Smooth muscle cell (in vitro differentiated cells): ENCODE measurements around the gene ANXA11. TPM values are rescaled to one million over a fixed set of nuclear protein-coding genes. Genes with fewer than 3 reads are reported as not detected.
A peak's percentile ranks its signal among the peaks of the same experiment; 100 is the strongest.

Experiments used
- DNase-seq: peaks from one replicate; lab custom pipeline; 2025; ENCODE audit not compliant: unreplicated experiment; lab: John Stamatoyannopoulos, UW
- H2AFZ ChIP-seq: fragments of 200-600 bp; sonication (generic); 2 replicates; pipeline ENCODE4 v1.6.0; 2016; ENCODE audit warnings: antibody characterized with exemption, low read depth, mild to moderate bottlenecking
- H3F3A ChIP-seq: fragments of 200-600 bp; sonication (generic); 2 replicates; pipeline ENCODE4 v1.6.0; 2017; ENCODE audit warnings: antibody characterized with exemption, low read depth
- H3K27ac ChIP-seq: fragments of 200-600 bp; sonication (generic); 2 replicates; pipeline ENCODE4 v1.5.1; 2016; ENCODE audit warnings: low read depth, mild to moderate bottlenecking
- H3K27me3 ChIP-seq: fragments of 200-600 bp; sonication (generic); 2 replicates; pipeline ENCODE4 v1.6.1; 2016; ENCODE audit warnings: low read depth, mild to moderate bottlenecking
- H3K36me3 ChIP-seq: fragments of 200-600 bp; sonication (generic); 2 replicates; pipeline ENCODE4 v1.5.1; 2016; ENCODE audit warnings: low read depth
- H3K4me1 ChIP-seq: fragments of 200-600 bp; sonication (generic); 2 replicates; pipeline ENCODE4 v1.5.1; 2016; ENCODE audit warnings: low read depth
- H3K4me2 ChIP-seq: fragments of 200-600 bp; sonication (generic); 2 replicates; pipeline ENCODE4 v1.6.0; 2016; ENCODE audit warnings: mild to moderate bottlenecking
- H3K4me3 ChIP-seq: fragments of 200-600 bp; sonication (generic); 2 replicates; pipeline ENCODE4 v1.5.1; 2016; ENCODE audit warnings: mild to moderate bottlenecking
- H3K79me2 ChIP-seq: fragments of 200-600 bp; sonication (generic); 2 replicates; pipeline ENCODE4 v1.6.0; 2016; ENCODE audit warnings: low read depth, mild to moderate bottlenecking
- H3K9ac ChIP-seq: fragments of 200-600 bp; sonication (generic); 2 replicates; pipeline ENCODE4 v1.6.0; 2016; ENCODE audit warnings: low read depth
- H3K9me3 ChIP-seq: fragments of 200-600 bp; sonication (generic); replicated peaks from 2 replicates; pipeline ENCODE4 v1.5.1; 2016; ENCODE audit warnings: low read depth
- H4K20me1 ChIP-seq: fragments of 200-600 bp; sonication (generic); 2 replicates; pipeline ENCODE4 v1.6.0; 2016; ENCODE audit warnings: low read depth
- WGBS: methylation state at CpG from one replicate; pipeline ENCODE4 v1.1.7; 2016; ENCODE audit warnings: low lambda C conversion rate; 5-methylcytosine and 5-hydroxymethylcytosine counted together
- polyA plus RNA-seq: library from polyadenylated mRNA; unstranded; fragments of >200 nt; fragmentation: Nextera tagmentation; extraction: Ambion mirVana; gene quantifications from 2 replicates; pipeline ENCODE4 v1.2.1, GENCODE V29; 2016
- total RNA-seq: library from RNA; depleted of rRNA; stranded (reverse); fragments of >200 nt; gene quantifications from 2 replicates; pipeline ENCODE4 v1.2.3, GENCODE V29; 2014
- TF ChIP-seq, protein P1 (sequence below): fragments of 200-600 bp; sonication (generic); IDR thresholded peaks from 2 replicates; pipeline ENCODE4 v1.5.1; 2017; ENCODE audit warnings: borderline replicate concordance, mild to moderate bottlenecking, antibody characterized with exemption; ENCODE audit not compliant: insufficient read depth, poor library complexity, severe bottlenecking

Gene ANXA11
- total and polyA plus RNA-seq, 2 experiments from 2014 or later = 36.6 to 93.4 TPM

DNA sequence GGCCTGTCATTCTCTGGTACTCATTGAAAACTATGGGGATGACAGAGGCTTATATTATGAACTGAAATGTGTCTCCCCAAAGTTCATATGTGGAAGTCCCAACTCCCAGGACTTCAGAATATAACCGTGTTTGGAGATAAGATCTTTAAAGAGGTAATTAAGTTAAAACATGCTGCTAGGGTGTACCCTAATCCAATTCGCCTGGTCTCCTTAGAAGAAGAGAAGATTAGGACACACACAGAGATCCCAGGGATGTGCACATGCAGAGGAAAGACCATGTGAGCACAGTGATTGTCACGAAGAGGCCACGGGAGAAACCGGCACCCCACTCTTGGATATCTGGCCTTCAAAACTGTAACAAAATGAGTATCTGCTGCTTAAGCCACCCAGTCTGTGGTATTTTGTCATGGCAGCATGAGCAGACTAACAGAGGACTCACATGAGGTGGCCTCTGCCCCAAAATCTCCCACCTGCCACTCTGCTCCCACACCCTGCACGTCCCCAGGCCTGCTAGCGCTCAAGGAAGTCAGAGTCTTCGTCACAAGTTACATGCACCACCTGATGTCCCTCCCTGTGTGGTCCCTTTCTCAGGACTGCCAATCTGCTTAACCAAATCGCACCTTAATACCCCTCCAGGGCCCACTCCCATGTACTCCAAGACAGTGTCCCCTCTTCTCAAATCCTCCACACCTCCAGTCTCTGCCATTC lies 46.0 kb downstream of the ANXA11 start:
- H3K9ac ChIP-seq = peak overlapping the region; percentile 7
- TF ChIP-seq, protein P1, sequence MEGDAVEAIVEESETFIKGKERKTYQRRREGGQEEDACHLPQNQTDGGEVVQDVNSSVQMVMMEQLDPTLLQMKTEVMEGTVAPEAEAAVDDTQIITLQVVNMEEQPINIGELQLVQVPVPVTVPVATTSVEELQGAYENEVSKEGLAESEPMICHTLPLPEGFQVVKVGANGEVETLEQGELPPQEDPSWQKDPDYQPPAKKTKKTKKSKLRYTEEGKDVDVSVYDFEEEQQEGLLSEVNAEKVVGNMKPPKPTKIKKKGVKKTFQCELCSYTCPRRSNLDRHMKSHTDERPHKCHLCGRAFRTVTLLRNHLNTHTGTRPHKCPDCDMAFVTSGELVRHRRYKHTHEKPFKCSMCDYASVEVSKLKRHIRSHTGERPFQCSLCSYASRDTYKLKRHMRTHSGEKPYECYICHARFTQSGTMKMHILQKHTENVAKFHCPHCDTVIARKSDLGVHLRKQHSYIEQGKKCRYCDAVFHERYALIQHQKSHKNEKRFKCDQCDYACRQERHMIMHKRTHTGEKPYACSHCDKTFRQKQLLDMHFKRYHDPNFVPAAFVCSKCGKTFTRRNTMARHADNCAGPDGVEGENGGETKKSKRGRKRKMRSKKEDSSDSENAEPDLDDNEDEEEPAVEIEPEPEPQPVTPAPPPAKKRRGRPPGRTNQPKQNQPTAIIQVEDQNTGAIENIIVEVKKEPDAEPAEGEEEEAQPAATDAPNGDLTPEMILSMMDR = no peak
- WGBS = 78% methylated on average over 9 of the region's 9 CpGs
- H3K36me3 ChIP-seq = no peaks in the 10 kb centered on the region
- peak overlapping the region; percentile 11 for H3K4me2 ChIP-seq
- no peaks in the 10 kb centered on the region for H3K27me3 ChIP-seq
- H3K4me3 ChIP-seq = no peak overlapping the region
- H3K9me3 ChIP-seq = no peaks in the 10 kb centered on the region
- no peaks in the 10 kb centered on the region for H3K79me2 ChIP-seq
- H2AFZ ChIP-seq = no peak overlapping the region
- H4K20me1 ChIP-seq = peaks cover 6% of the 10 kb centered on the region
- H3K4me1 ChIP-seq = no peaks in the 10 kb centered on the region
- peaks cover 31% of the 10 kb centered on the region for H3F3A ChIP-seq
- DNase-seq = no peak
- peak overlapping the region; percentile 79 for H3K27ac ChIP-seq

GRCh38 chr10:80158598-80159127 lies 46.7 kb downstream of the ANXA11 start:
- no peaks in the 10 kb centered on the region for H3K9me3 ChIP-seq
- peak; percentile 52 for DNase-seq
- H3K27me3 ChIP-seq = no peaks in the 10 kb centered on the region
- H3K79me2 ChIP-seq = no peaks in the 10 kb centered on the region
- peaks cover 31% of the 10 kb centered on the region for H3F3A ChIP-seq
- peaks cover 2% of the 10 kb centered on the region for H4K20me1 ChIP-seq
- H3K4me2 ChIP-seq = peak overlapping the region; percentile 32
- no peak overlapping the region for H2AFZ ChIP-seq
- H3K4me3 ChIP-seq = no peak overlapping the region
- peak overlapping the region; percentile 7 for H3K9ac ChIP-seq
- WGBS = 29% methylated on average over 14 of the region's 14 CpGs
- TF ChIP-seq, protein P1 = no peak
- H3K36me3 ChIP-seq = no peaks in the 10 kb centered on the region
- H3K4me1 ChIP-seq = no peaks in the 10 kb centered on the region
- H3K27ac ChIP-seq = peak overlapping the region; percentile 79

DNA sequence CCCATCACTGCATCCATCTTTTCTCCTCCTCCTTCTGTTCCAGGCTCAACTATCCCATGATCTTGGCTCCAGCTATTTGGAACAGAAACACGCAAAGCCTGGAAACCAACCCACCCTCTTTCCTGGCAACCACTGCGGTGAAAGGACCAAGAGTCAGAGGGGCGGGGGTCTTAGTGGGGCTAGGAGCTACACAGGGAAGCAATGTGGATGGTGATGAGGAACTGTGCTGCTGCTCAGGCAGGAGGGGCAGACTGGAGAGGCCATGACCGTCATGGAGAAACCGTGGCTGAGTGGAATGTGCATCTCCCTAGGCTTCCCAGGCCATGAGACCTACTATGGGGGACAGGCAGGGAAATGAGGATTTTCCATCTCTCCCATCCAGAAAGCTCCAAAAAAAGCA lies 47.2 kb downstream of the ANXA11 start:
- peak overlapping the region; percentile 32 for H3K4me2 ChIP-seq
- DNase-seq = no peak
- no peak overlapping the region for H3K4me3 ChIP-seq
- H3K4me1 ChIP-seq = no peaks in the 10 kb centered on the region
- H3K9ac ChIP-seq = no peak overlapping the region
- 63% methylated on average over 5 of the region's 5 CpGs for WGBS
- no peaks in the 10 kb centered on the region for H3K36me3 ChIP-seq
- peak overlapping the region; percentile 79 for H3K27ac ChIP-seq
- H3K79me2 ChIP-seq = no peaks in the 10 kb centered on the region
- H2AFZ ChIP-seq = no peak overlapping the region
- TF ChIP-seq, protein P1 = no peak
- H3F3A ChIP-seq = peaks cover 31% of the 10 kb centered on the region
- no peaks in the 10 kb centered on the region for H3K27me3 ChIP-seq
- H3K9me3 ChIP-seq = no peaks in the 10 kb centered on the region
- H4K20me1 ChIP-seq = peaks cover 2% of the 10 kb centered on the region
